HL-60 (cell line): ENCODE results near the gene WDR6.
"Not testable (repeated sequence)": the region's sequence is repeated elsewhere in the genome, so short reads cannot be mapped to it uniquely, and the experiment has no call there.

Experiments used
- CTCF ChIP-seq: IDR thresholded peaks from one replicate; pipeline ENCODE4 v1.5.1; 2011; ENCODE audit warnings: low read length, control low read depth, inconsistent platforms; ENCODE audit not compliant: insufficient read depth
- GABPA ChIP-seq: IDR thresholded peaks from 2 replicates; pipeline ENCODE4 v1.6.1; 2012; ENCODE audit warnings: low read depth
- POLR2AphosphoS5 ChIP-seq: IDR thresholded peaks from 2 replicates; pipeline ENCODE4 v1.6.1; 2012; ENCODE audit warnings: low read depth
- SPI1 ChIP-seq: IDR thresholded peaks from 2 replicates; pipeline ENCODE4 v1.6.1; 2012; ENCODE audit warnings: low read depth, mild to moderate bottlenecking, borderline replicate concordance

GRCh38 chr3:49008627-49009026, 1.4 kb downstream of the WDR6 start:
- TF ChIP-seq CTCF, SPI1, POLR2AphosphoS5, GABPA: not testable (repeated sequence)
